ENCODE results near the gene FADS2. TPM values are rescaled to one million over a fixed set of nuclear protein-coding genes. Genes with fewer than 3 reads are reported as not detected.

Gene FADS2
- total RNA-seq, 2 donors from 2014 or later: 69.1 to 90.1 TPM

GRCh38 chr11:61803889-61804647 is 24.0 kb upstream of the FADS2 start:
- no peak for ATAC-seq
- no peaks in the 10 kb centered on the region for H3K9me3 Mint-ChIP-seq
- H3K4me3 Mint-ChIP-seq: no peak overlapping the region
- peaks cover 23% of the 10 kb centered on the region for H3K36me3 Mint-ChIP-seq
- H3K4me1 Mint-ChIP-seq (ENCODE audit: low read depth in 2 of 2): peaks cover 0 to 7% of the 10 kb centered on the region in 2 donors
- no peaks in the 10 kb centered on the region for H3K27me3 Mint-ChIP-seq
- no peak for DNase-seq (ENCODE audit: low spot score)
- H3K27ac Mint-ChIP-seq: no peak overlapping the region

GRCh38 chr11:61805146-61805545 is 23.0 kb upstream of the FADS2 start:
- H3K27me3 Mint-ChIP-seq: no peaks in the 10 kb centered on the region
- H3K36me3 Mint-ChIP-seq: peaks cover 24% of the 10 kb centered on the region
- ATAC-seq: no peak
- H3K27ac Mint-ChIP-seq: peak overlapping the region in 1 of 2 donors; percentile 14
- peaks cover 0 to 4% of the 10 kb centered on the region in 2 donors for H3K4me1 Mint-ChIP-seq (ENCODE audit: low read depth in 2 of 2)
- H3K9me3 Mint-ChIP-seq: no peaks in the 10 kb centered on the region
- no peak for DNase-seq (ENCODE audit: low spot score)
- H3K4me3 Mint-ChIP-seq: no peak overlapping the region

- Mint-ChIP-seq H3K4me3 (no peak overlapping the region), H3K4me1 (ENCODE audit: low read depth in 2 of 2) (no peaks in the 10 kb centered on the region), H3K9me3 (no peaks in the 10 kb centered on the region), H3K27ac (peak overlapping the region in 1 of 2 donors; percentile 60), H3K36me3 (peaks cover 20% of the 10 kb centered on the region), H3K27me3 (no peaks in the 10 kb centered on the region)
- DNase-seq (ENCODE audit: low spot score): no peak
- ATAC-seq: no peak
These were observed 21.3 kb upstream of the FADS2 start for GRCh38 chr11:61806785-61807184.

- H3K27ac Mint-ChIP-seq: no peak overlapping the region
- no peak for ATAC-seq
- H3K9me3 Mint-ChIP-seq: no peaks in the 10 kb centered on the region
- DNase-seq (ENCODE audit: low spot score): no peak
- H3K27me3 Mint-ChIP-seq: no peaks in the 10 kb centered on the region
- peaks cover 13 to 16% of the 10 kb centered on the region in 2 donors for H3K4me1 Mint-ChIP-seq (ENCODE audit: low read depth in 2 of 2)
- no peak overlapping the region for H3K4me3 Mint-ChIP-seq
- peaks cover 5% of the 10 kb centered on the region for H3K36me3 Mint-ChIP-seq
These were observed 17.4 kb upstream of the FADS2 start for GRCh38 chr11:61810671-61811175.

- ATAC-seq: no peak
- no peaks in the 10 kb centered on the region for H3K27me3 Mint-ChIP-seq
- no peaks in the 10 kb centered on the region for H3K9me3 Mint-ChIP-seq
- no peak overlapping the region for H3K27ac Mint-ChIP-seq
- H3K4me1 Mint-ChIP-seq (ENCODE audit: low read depth in 2 of 2): peaks cover 13 to 21% of the 10 kb centered on the region in 2 donors
- no peak for DNase-seq (ENCODE audit: low spot score)
- H3K36me3 Mint-ChIP-seq: peaks cover 5% of the 10 kb centered on the region
- H3K4me3 Mint-ChIP-seq: no peak overlapping the region
These were observed 16.3 kb upstream of the FADS2 start for GRCh38 chr11:61811831-61812230.

- ATAC-seq (no peak), DNase-seq (ENCODE audit: low spot score) (no peak)
- no peaks in the 10 kb centered on the region for H3K27me3 Mint-ChIP-seq
- H3K4me3 Mint-ChIP-seq: no peak overlapping the region
- peaks cover 5% of the 10 kb centered on the region for H3K36me3 Mint-ChIP-seq
- H3K27ac Mint-ChIP-seq: no peak overlapping the region
- H3K9me3 Mint-ChIP-seq: no peaks in the 10 kb centered on the region
- peaks cover 13 to 21% of the 10 kb centered on the region in 2 donors for H3K4me1 Mint-ChIP-seq (ENCODE audit: low read depth in 2 of 2)
These were observed 15.2 kb upstream of the FADS2 start for GRCh38 chr11:61812736-61813411.

- Mint-ChIP-seq H3K27ac (peak overlapping the region; percentile 83 to 87), H3K4me1 (ENCODE audit: low read depth in 2 of 2) (peaks cover 13 to 21% of the 10 kb centered on the region in 2 donors), H3K9me3 (no peaks in the 10 kb centered on the region), H3K4me3 (peak overlapping the region; percentile 95), H3K27me3 (no peaks in the 10 kb centered on the region), H3K36me3 (no peaks in the 10 kb centered on the region)
- DNase-seq (ENCODE audit: low spot score) (no peak), ATAC-seq (no peak)
These were observed 13.7 kb upstream of the FADS2 start for GRCh38 chr11:61814247-61814957.

GRCh38 chr11:61814958-61815789 is 12.9 kb upstream of the FADS2 start:
- peak overlapping the region; percentile 83 to 87 for H3K27ac Mint-ChIP-seq
- no peaks in the 10 kb centered on the region for H3K27me3 Mint-ChIP-seq
- peak; percentile 92 for DNase-seq (ENCODE audit: low spot score)
- ATAC-seq: peak; percentile 74 to 84
- peaks cover 13 to 21% of the 10 kb centered on the region in 2 donors for H3K4me1 Mint-ChIP-seq (ENCODE audit: low read depth in 2 of 2)
- H3K4me3 Mint-ChIP-seq: peak overlapping the region; percentile 95
- no peaks in the 10 kb centered on the region for H3K36me3 Mint-ChIP-seq
- H3K9me3 Mint-ChIP-seq: no peaks in the 10 kb centered on the region

- H3K27me3 Mint-ChIP-seq: no peaks in the 10 kb centered on the region
- H3K9me3 Mint-ChIP-seq: no peaks in the 10 kb centered on the region
- DNase-seq (ENCODE audit: low spot score): peak; percentile 72
- peak overlapping the region; percentile 83 to 87 for H3K27ac Mint-ChIP-seq
- peak; percentile 59 to 72 for ATAC-seq
- H3K4me1 Mint-ChIP-seq (ENCODE audit: low read depth in 2 of 2): peaks cover 13 to 21% of the 10 kb centered on the region in 2 donors
- peak overlapping the region; percentile 95 for H3K4me3 Mint-ChIP-seq
- H3K36me3 Mint-ChIP-seq: no peaks in the 10 kb centered on the region
These were observed 12.0 kb upstream of the FADS2 start for GRCh38 chr11:61815790-61816735.

- no peaks in the 10 kb centered on the region for H3K9me3 Mint-ChIP-seq
- H3K36me3 Mint-ChIP-seq: no peaks in the 10 kb centered on the region
- ATAC-seq (peak; percentile 83 to 88), DNase-seq (ENCODE audit: low spot score) (peak; percentile 96)
- peak within 1 kb of the TSS; percentile 95 for H3K4me3 Mint-ChIP-seq
- H3K27ac Mint-ChIP-seq: peak within 1 kb of the TSS; percentile 83 to 87
- H3K4me1 Mint-ChIP-seq (ENCODE audit: low read depth in 2 of 2): peaks cover 13 to 21% of the 10 kb centered on the region in 2 donors
- no peaks in the 10 kb centered on the region for H3K27me3 Mint-ChIP-seq
These were observed 11.2 kb upstream of the FADS2 start, which contains the start of gene FADS1 for GRCh38 chr11:61816736-61817455. FADS1 (minus strand) TSS chr11:61817003; CDS start chr11:61816929, 74 bp downstream.

GRCh38 chr11:61817471-61818202 is 10.5 kb upstream of the FADS2 start:
- Mint-ChIP-seq H3K4me3 (peak overlapping the region; percentile 95), H3K27me3 (no peaks in the 10 kb centered on the region), H3K36me3 (no peaks in the 10 kb centered on the region), H3K27ac (peak overlapping the region in 1 of 2 donors; percentile 87), H3K9me3 (no peaks in the 10 kb centered on the region), H3K4me1 (ENCODE audit: low read depth in 2 of 2) (peaks cover 13 to 21% of the 10 kb centered on the region in 2 donors)
- no peak for ATAC-seq
- no peak for DNase-seq (ENCODE audit: low spot score)

Measured in natural killer cell treated with Interleukin-12 subunit alpha and Interleukin-12 subunit beta and Interleukin-15 and Interleukin-18, amount 100 ng/mL, for 72 hours (primary cell).